Measurements from ENCODE around the gene PIM3. TPM values are rescaled to one million over a fixed set of nuclear protein-coding genes. Genes with fewer than 3 reads are reported as not detected.
A peak's percentile ranks its signal among the peaks of the same experiment; 100 is the strongest.

Gene PIM3
- polyA plus RNA-seq, 1 experiment, result 8.3 TPM

GRCh38 chr22:49968313-49968830 is 7.8 kb downstream of the PIM3 start:
- peaks cover 15% of the 10 kb centered on the region for H3K36me3 ChIP-seq (ENCODE audit: control insufficient read depth, insufficient read depth, low read length)
- DNase-seq (ENCODE audit: low read depth), result no peak
- H3K4me3 ChIP-seq (ENCODE audit: low read depth, low read length), result no peak overlapping the region
- TF ChIP-seq CTCF (IDR thresholded peaks at IDR 0.05; ENCODE audit: insufficient read depth, low read depth, low read length), result no peak
- H3K27me3 ChIP-seq (ENCODE audit: control insufficient read depth, insufficient read depth, low read length), result no peaks in the 10 kb centered on the region
- POLR2A ChIA-PET, result no interaction called here
- CTCF ChIA-PET, result interaction anchor here (0.6 to 1.6 kb wide), 3 partner anchors 16 to 62 kb away, joined by 3 to 4 read pairs (median 3); no protein-coding TSS in a partner anchor

- POLR2A ChIA-PET, result no interaction called here
- CTCF ChIA-PET, result interaction anchor here (0.6 kb wide), 2 partner anchors 33 to 645 kb away, joined by 3 read pairs; no protein-coding TSS in a partner anchor
- no peak for TF ChIP-seq CTCF (IDR thresholded peaks at IDR 0.05; ENCODE audit: insufficient read depth, low read depth, low read length)
- Histone ChIP-seq H3K27me3 (ENCODE audit: control insufficient read depth, insufficient read depth, low read length) (no peaks in the 10 kb centered on the region), H3K36me3 (ENCODE audit: control insufficient read depth, insufficient read depth, low read length) (peaks cover 10% of the 10 kb centered on the region), H3K4me3 (ENCODE audit: low read depth, low read length) (no peak overlapping the region)
- no peak for DNase-seq (ENCODE audit: low read depth)
Measured at GRCh38 chr22:49968831-49969661, 8.5 kb downstream of the PIM3 start.

GRCh38 chr22:49969751-49970527 is 9.4 kb downstream of the PIM3 start:
- no peak for TF ChIP-seq CTCF (IDR thresholded peaks at IDR 0.05; ENCODE audit: insufficient read depth, low read depth, low read length)
- peaks cover 4% of the 10 kb centered on the region; the same call in 1 of the 2 replicates for H3K36me3 ChIP-seq (ENCODE audit: control insufficient read depth, insufficient read depth, low read length)
- no peak for DNase-seq (ENCODE audit: low read depth)
- no peaks in the 10 kb centered on the region for H3K27me3 ChIP-seq (ENCODE audit: control insufficient read depth, insufficient read depth, low read length)
- POLR2A ChIA-PET, result no interaction called here
- H3K4me3 ChIP-seq (ENCODE audit: low read depth, low read length), result no peak overlapping the region
- CTCF ChIA-PET, result interaction anchor here (1.2 kb wide), 1 partner anchor 18 kb away, joined by 3 read pairs; no protein-coding TSS in a partner anchor

- Histone ChIP-seq H3K4me3 (ENCODE audit: low read depth, low read length) (peak overlapping the region; percentile 57), H3K27me3 (ENCODE audit: control insufficient read depth, insufficient read depth, low read length) (no peaks in the 10 kb centered on the region), H3K36me3 (ENCODE audit: control insufficient read depth, insufficient read depth, low read length) (0 out of 2 replicates have a peak, but pooled peaks cover 1% of the 10 kb centered on the region)
- ChIA-PET CTCF (interaction anchor here (1.2 to 1.4 kb wide), 2 partner anchors 18 to 40 kb away, joined by 3 to 4 read pairs; no protein-coding TSS in a partner anchor), POLR2A (interaction anchor here (0.5 kb wide), 1 partner anchor 66 kb away, joined by 4 read pairs; no protein-coding TSS in a partner anchor)
- no peak for TF ChIP-seq CTCF (IDR thresholded peaks at IDR 0.05; ENCODE audit: insufficient read depth, low read depth, low read length)
- peak; percentile 82 for DNase-seq (ENCODE audit: low read depth)
Measured at GRCh38 chr22:49970528-49971231, 10.1 kb downstream of the PIM3 start.
